ENCODE data around the gene DNAH12.
"Not testable (repeated sequence)": the region's sequence is repeated elsewhere in the genome, so short reads cannot be mapped to it uniquely, and the experiment has no call there.

The DNAH12 gene

DNA sequence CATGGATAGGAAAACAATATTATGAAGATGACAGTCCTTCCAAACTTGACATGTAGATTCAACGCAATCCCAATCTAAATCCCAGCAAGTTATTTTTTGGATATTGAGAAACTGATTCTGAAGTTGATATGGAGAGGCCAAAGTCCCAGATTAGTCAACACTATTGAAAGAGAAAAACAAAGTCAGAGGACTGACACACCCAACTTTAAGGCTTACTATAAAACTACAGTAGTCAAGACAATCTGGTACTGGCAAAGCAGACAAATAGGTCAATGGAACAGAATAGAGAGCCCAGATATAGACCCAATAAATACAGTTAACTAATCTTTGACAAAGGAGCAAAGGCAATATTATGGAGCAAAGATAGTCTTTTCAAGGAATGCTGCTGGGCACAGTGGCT lies 132.4 kb downstream of the DNAH12 start:
- no peak for DNase-seq (ENCODE audit: low read depth)

DNA sequence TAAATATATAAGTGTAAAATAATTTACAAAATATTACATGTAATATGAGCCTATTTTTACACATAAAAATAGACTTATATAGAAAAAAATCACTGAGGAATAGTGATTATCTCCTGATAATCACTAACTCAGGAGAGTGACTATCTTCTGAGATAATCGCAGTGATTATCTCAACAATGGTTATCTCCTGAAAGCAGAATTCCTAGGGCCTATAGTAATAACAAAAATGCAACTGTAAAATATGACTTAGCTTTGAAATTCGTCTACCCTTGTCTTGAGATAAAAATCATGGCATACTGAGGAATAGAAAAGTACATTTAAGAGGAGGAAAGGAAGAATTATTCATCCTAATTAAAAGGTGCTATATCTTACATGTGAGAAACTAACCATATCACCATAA lies 134.7 kb downstream of the DNAH12 start:
- no peak for DNase-seq (ENCODE audit: low read depth)

DNA sequence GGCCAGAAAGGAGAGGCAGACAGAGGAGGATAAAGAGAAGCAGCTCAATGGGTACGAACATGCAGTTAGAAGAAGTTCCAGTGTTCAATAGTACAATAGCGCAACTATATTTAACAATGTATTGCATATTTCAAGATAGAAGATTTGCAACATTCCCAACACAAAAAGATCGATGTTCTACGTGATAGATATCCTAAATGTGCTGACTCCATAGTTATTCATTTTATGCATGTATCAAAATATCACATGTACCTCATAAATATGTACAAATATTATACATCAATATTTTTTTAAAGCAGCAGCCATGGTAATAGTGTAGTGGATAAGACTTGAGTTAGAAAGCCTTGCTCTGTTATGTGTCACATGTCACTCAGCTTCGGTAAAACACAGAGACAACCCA lies 141.5 kb downstream of the DNAH12 start:
- no peak for DNase-seq (ENCODE audit: low read depth)

DNA sequence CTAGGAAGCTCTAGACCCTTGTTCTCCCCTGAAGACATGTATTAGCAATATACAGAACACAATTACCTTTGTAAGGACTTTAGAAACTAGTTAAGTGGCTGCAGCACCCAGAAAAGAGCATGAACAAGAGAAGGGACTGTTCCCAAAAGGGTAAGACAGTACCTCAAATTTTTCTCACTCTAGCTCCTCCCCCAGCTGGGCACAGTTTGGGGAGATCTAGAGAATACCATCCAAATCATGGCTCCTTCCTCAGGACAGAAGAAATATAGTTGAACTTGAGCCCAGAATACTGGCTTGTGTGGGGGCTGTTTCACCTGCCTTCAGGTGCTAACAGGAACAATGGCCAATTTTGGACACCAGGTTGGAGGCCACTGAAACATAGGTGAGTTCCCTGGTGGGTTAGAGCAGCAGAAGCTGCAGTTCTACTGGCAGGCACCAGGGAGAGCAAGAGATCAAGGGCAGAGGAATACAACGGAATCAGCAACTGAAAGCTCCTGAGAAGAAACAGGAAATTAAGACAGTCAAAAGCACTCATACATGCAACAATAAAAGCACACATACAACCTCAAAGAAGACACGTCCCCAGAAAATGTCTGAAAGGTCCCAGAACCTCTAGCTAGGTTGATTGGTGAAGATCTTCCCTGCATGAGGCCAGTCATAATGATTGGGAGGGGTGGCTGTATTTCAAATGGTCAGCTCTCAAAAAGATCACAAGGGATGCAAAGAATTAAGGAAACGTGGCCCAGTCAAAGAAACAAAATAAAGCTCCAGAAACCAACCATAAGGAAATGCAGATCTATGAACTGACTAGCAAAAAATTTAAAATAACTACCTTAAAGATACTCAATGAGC lies 146.7 kb downstream of the DNAH12 start:
- peak; percentile 31 for DNase-seq (ENCODE audit: low read depth)

DNA sequence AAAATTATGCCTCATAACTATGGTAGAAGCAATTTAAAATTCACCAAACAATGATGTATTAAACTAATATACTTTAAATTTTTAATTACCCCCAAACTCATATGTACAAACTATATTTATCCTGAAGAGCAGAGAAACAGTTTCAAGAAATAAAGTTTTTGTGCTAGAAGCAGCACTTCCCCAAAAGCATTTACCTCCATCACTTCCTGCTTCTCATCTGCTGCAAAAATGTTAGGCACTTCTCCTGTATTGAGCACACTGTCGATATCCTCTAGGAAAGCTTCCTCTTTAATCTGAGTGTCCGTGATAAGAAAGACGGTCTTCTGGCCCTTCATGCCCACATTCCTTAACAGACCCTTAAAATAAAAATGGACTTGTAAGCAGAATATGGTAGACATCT lies 150.2 kb downstream of the DNAH12 start:
- DNase-seq (ENCODE audit: low read depth) = no peak

DNA sequence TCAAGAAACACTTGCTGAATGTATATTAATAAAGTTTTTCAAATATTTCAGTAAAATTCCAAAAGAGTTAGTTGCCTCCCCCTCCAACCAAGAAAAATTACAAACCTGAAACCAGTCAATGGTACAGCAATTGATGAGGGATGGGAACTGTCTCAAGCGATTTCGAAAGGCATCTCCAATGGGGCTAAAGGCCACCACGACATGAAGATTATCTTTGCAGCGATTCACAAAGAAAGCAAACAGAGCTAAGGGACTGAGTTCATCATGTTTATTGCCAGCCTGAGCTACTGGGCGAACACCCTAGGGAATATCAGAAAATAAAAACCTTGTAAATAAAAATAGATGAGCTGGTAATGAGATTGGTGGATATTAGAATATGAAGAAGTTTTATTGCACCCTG lies 152.4 kb downstream of the DNAH12 start:
- no peak for DNase-seq (ENCODE audit: low read depth)

DNA sequence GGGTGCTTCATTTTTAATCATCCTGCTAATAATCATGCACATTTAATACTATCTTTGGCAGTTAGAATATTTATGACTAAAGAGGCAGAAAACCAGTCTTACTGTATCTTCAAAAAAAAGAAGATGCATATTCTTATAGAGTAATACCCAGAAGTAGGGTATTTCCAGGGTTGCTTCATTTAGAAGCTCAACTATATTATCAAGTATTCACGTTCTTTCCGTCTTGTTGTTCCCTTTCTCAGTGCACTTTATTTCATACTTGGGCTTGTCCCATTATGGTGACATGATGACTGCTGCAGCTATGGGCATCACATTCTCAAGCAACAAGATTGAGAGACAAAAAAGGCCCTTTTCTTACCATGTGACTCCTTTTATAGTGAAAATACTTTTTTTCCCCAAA lies 154.9 kb downstream of the DNAH12 start:
- DNase-seq (ENCODE audit: low read depth) = no peak

DNA sequence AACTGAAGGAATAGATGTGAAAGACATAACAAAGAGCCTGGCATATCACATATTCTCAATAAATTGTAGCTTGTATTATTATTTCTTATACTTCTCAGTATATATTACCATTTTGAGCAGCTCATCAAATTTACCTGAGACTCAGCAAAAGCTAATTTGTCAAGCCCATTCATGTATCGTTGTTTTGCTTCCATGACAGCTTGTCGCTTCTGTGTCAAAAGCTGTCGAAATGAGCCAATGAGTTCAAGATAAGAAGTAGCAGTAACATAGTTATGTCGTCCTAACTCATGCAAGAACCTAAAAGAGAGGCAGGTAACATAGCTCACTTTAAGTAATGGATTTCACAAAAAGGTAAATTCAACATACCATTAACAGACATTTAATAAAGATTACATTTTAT lies 157.8 kb downstream of the DNAH12 start:
- no peak for DNase-seq (ENCODE audit: low read depth)

DNA sequence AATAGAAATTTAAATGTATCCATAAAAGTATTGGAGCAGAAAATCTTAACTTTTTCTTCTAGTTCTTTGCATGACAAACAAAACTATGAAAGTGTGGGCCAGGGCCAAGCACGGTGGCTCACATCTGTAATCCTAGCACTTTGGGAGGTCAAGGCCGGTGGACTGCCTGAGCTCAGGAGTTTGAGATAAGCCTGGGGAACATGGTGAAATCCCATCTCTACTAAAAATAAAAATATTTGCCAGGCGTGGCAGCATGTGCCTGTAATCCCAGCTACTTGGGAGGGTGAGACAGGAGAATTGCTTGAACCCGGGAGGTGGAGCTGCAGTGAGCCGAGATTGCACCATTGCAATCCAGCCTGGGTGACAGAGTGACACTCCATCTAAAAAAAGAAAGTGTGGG lies 158.6 kb downstream of the DNAH12 start:
- no peak for DNase-seq (ENCODE audit: low read depth)

DNA sequence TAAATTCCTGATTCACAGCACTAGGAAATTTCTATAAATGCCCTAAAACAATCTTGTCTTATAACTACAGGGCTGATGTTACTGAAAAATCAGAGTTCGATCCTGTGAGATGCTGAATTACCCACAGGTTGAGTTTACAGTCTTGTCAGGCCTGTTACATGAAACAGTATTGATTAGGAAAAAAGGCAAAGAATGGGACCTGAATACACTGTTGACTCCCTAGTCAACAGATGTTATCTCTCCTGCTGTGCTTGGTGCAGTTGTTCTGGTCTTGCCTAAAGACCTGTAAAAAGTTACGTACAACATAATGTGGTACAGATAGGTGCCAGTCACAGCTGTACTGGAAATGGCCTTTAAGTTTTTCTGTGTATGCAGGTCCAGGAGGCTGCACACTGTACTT lies 160.3 kb downstream of the DNAH12 start:
- no peak for DNase-seq (ENCODE audit: low read depth)

DNA sequence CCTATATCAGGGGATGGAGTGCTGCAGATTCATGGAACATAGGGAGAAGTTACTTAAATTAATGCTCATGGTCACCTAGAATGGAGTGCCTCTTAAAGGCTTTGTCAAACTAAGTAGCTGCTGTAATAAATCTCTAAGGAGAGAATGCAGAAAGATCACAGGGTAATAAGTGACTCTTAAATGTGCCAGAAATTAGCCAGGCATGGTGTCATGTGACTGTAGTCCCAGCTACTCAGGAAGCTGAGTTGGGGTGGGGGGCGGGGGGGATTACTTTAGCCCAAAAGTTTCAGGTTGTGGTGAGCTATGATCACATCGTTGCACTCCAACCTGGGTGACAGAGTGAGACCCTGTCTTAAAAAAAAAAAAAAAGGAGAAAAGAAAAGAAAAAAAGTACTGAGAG lies 160.7 kb downstream of the DNAH12 start:
- no peak for DNase-seq (ENCODE audit: low read depth)

DNA sequence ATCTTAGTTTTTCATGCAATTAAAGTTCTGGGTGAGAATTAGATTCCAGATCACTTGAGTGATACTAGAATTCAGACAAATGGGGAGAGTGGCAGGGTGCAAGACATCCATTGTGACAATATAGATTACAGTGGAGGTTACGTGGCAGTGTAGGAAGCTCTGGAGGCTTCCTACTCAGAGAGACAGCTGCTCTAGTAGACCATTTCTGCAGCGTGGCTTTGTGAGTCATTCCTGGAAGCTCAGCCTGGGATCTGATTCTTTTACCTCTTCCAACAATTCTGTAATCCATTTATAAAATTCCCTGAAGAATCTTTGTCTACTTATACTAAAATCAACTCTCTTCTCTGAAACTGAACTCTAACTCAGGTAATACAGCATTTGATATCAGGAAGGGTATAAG lies 161.2 kb downstream of the DNAH12 start:
- no peak for DNase-seq (ENCODE audit: low read depth)

DNA sequence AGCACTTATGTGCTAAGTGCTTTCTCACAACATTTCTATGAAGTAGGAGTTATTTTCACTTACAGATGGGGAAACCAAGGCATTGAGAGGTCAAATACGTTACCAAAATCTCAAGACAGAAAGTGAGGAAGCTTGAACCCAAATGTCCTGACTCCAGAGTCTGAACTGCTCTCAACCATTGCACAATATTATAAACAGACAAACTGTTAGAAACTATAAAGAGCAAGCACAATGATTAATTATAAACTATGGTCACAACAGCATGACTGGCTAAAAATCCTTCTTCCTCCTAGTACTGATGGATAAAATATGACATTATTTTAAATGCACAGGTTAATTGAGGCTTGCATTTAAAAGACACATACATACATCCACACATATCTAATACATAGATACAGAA lies 173.8 kb downstream of the DNAH12 start:
- no peak for DNase-seq (ENCODE audit: low read depth)

DNA sequence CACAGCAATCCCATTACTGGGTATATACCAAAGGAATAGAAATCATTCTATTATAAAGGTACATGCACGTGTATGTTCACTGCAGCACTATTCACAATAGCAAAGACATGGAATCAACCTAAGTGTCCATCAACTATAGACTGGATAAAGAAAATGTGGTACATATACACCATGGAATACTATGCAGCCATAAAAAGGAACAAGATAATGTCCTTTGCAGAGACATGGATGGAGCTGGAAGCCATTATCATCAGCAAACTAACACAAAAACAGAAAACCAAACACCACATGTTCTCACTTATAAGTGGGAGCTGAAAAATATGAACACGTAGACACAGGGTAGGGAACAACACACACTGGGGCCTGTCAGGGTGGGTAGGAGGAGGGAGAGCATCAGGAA lies 179.1 kb downstream of the DNAH12 start:
- not testable (repeated sequence) for DNase-seq (ENCODE audit: low read depth)

DNA sequence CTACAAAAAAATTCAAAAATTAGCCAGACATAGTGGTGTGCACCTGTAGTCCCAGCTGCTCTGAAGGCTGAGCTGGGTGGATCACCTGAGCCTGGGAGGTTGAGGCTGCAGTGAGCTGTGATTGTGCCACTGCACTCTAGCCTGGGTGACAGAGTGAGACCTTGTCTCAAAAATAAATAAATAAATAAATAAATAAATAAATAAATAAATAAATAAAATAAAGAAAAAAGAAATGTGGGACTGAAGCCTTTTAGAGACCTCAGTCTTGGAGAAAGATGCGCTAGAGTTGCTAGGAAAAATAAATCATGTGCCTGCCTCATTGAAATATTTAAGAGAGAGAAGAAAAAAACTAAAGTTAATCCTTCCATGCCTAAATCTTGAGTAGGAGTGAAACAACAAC lies 187.9 kb downstream of the DNAH12 start:
- not testable (repeated sequence) for DNase-seq (ENCODE audit: low read depth)

DNA sequence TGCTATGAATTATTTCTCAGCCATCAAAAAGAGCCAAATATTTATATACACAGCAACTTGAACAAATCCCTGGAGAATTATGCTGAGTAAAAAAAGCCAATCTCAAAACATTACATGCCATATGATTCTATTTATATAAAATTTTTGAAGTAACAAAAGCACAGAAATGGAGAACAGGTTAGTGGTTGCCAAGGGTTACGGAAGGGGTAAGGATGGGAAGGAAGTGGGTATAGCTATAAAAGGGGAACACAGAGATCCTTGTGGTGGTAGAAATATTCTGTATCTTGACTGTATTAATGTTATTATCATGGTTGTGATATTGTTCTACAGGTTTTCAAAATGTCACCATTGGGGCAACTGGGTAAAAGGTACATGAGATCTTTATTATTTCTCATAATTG lies 189.4 kb downstream of the DNAH12 start:
- DNase-seq (ENCODE audit: low read depth) = no peak

DNA sequence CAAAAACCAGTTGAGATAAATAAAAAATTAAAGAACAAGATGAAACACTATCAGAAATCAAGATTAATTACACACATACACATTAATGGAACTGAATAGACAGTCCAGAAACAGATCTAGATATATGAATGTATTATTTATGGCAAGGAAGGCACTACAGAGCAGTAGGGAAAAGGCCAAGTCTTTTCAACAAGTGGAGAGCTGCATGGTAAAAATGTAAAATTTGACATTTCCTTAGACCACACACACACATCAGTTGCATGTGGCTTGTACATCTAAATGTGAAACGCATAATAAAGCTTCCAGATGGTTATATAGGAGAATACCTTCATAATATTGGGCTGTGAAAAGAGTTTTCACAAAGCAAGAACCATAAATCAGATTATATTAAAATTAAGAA lies 193.9 kb downstream of the DNAH12 start:
- DNase-seq (ENCODE audit: low read depth) = no peak

DNA sequence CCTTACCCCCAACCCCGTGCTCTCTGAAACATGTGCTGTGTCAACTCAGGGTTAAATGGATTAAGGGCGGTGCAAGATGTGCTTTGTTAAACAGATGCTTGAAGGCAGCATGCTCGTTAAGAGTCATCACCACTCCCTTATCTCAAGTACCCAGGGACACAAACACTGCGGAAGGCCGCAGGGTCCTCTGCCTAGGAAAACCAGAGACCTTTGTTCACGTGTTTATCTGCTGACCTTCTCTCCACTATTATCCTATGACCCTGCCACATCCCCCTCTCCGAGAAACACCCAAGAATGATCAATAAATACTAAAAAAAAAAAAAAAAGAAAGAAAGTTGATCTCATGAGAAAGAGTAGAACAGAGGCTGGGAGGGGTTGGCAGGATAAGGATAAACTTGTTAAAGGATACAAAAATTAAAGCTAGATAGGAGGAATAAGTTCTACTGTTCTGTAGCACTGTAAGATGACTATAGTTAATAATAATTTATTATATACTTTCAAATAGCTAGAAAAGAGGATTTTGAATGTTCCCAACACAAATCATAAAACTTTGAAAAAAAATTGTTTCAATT lies 205.0 kb downstream of the DNAH12 start:
- not testable (repeated sequence) for DNase-seq (ENCODE audit: low read depth)

DNA sequence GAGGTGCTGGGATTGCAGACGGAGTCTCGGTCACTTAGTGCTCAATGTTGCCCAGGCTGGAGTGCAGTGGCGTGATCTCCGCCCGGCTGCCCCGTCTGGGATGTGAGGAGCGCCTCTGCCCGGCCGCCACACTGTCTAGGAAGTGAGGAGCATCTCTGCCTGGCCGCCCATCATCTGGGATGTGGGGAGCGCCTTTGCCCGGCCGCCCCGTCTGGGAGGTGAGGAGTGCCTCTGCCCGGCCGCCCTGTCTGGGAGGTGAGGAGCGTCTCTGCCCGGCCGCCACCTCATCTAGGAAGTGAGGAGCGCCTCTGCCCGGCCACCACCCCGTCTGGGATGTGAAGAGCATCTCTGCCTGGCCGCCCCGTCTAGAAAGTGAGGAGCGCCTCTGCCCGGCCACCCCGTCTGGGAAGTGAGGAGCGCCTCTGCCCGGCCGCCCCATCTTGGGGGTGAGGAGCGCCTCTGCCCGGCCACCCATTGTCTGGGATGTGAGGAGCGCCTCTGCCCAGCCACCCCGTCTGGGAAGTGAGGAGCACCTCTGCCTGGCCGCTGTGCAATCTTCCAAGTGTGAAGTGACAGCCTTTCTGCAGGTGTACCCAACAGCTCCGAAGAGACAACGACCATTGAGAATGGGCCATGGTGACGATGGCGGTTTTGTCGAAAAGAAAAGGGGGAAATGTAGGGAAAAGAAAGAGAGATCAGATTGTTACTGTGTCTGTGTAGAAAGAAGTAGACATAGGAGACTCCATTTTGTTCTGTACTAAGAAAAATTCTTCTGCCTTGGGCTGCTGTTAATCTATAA lies 205.7 kb downstream of the DNAH12 start:
- not testable (repeated sequence) for DNase-seq (ENCODE audit: low read depth)

DNA sequence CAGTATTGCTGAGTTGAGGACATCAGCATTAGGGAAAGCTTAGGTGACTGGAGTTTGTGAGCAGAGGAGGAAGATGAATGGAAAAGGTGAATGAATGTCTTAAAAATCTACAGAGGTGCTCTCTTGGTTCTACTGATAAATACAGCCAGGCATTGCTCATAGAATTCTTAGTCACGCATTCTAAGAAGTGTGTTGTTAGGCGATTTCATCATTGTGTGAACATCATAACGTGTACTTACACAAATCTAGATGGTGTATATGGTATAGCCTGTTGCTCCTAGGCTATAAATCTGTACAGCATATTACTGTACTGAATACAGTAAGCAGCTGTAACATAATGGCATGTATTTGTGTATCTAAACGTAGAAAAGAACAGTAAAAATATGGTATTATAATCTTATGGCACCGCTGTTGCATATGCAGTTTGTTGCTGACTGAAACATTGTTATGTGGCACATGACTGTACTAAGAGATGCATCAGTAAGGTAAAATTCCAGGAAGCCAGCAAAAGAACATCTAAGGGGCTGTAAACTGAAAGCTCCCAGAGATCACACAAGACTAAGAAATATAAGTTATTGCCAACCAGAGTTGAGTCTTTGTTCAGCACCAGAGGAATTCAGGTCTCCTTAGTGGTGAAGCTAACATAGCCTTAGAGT lies 208.7 kb downstream of the DNAH12 start:
- DNase-seq (ENCODE audit: low read depth) = no peak

DNA sequence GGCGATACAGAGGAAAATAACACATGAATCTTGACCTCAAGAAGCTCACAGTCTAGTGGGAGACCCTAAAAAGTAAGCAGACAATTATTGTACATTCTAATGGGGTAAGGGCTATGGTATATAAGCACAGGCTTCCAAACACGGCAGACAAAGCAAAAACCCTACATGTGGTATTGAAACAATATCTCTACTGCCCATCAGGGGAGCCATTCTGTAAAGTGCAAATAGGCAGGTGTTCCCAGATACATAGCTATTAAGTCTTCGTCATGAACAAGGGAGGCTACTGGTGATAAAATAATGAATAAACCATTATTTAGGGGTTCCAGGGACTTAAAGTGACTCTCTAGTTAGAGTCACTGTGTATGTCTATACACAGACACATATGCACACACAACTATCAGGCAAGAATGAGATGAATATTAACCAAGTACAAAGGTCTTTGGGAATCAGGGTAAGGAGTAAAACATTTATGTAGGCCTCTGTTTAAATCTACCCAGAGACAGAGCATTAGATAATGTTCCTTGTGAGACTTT lies 213.0 kb downstream of the DNAH12 start:
- no peak for DNase-seq (ENCODE audit: low read depth)

DNA sequence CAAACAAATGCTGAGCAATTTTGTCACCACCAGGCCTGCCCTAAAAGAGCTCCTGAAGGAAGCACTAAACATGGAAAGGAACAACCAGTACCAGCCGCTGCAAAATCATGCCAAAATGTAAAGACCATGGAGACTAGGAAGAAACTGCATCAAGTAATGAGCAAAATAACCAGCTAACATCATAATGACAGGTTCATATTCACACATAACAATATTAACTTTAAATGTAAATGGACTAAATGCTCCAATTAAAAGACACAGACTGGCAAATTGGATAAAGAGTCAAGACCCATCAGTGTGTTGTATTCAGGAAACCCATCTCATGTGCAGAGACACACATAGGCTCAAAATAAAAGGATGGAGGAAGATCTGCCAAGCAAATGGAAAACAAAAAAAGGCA lies 217.6 kb downstream of the DNAH12 start:
- not testable (repeated sequence) for DNase-seq (ENCODE audit: low read depth)
